ENCODE measurements around the gene CLSTN1.

CLSTN1 gene

GRCh38 chr1:9710037-9710436, 113.7 kb downstream of the CLSTN1 start:
- ChIA-PET CTCF (interaction anchor here (0.6 to 3.2 kb wide), 5 partner anchors 10 to 165 kb away, joined by 3 to 13 read pairs (median 4); no protein-coding TSS in a partner anchor), POLR2A (no interaction called here)
- no peak overlapping the region for H3K4me3 ChIP-seq (ENCODE audit: low read depth, low read length)
- no peak for DNase-seq (ENCODE audit: low read depth, low spot score)
- TF ChIP-seq CTCF (IDR thresholded peaks at IDR 0.05; ENCODE audit: insufficient read depth, low read length, missing control alignments): no peak

- H3K4me3 ChIP-seq (ENCODE audit: low read depth, low read length): no peak overlapping the region
- DNase-seq (ENCODE audit: low read depth, low spot score): no peak
- POLR2A ChIA-PET: no interaction called here
- CTCF ChIA-PET: no interaction called here
- TF ChIP-seq CTCF (IDR thresholded peaks at IDR 0.05; ENCODE audit: insufficient read depth, low read length, missing control alignments): no peak
These were observed 117.6 kb downstream of the CLSTN1 start for GRCh38 chr1:9706178-9706577.

GRCh38 chr1:9705337-9706093, 118.2 kb downstream of the CLSTN1 start:
- ChIA-PET POLR2A (no interaction called here), CTCF (interaction anchor here (3.4 to 4.0 kb wide), 2 partner anchors 10 to 79 kb away, joined by 10 to 14 read pairs; no protein-coding TSS in a partner anchor)
- TF ChIP-seq CTCF (IDR thresholded peaks at IDR 0.05; ENCODE audit: insufficient read depth, low read length, missing control alignments): no peak
- no peak for DNase-seq (ENCODE audit: low read depth, low spot score)
- H3K4me3 ChIP-seq (ENCODE audit: low read depth, low read length): no peak overlapping the region

GRCh38 chr1:9703681-9704080, 120.1 kb downstream of the CLSTN1 start:
- POLR2A ChIA-PET: no interaction called here
- H3K4me3 ChIP-seq (ENCODE audit: low read depth, low read length): no peak overlapping the region

GRCh38 chr1:9703165-9703509, 120.6 kb downstream of the CLSTN1 start:
- ChIA-PET CTCF (interaction anchor here (0.8 to 4.0 kb wide), 14 partner anchors 9 to 167 kb away, joined by 3 to 28 read pairs (median 8); no protein-coding TSS in a partner anchor), POLR2A (no interaction called here)
- TF ChIP-seq CTCF (IDR thresholded peaks at IDR 0.05; ENCODE audit: insufficient read depth, low read length, missing control alignments): no peak
- H3K4me3 ChIP-seq (ENCODE audit: low read depth, low read length): no peak overlapping the region
- no peak for DNase-seq (ENCODE audit: low read depth, low spot score)

More at GRCh38 chr1:9703681-9704080, 120.1 kb downstream of the CLSTN1 start:
- CTCF ChIA-PET: interaction anchor here (0.7 to 4.0 kb wide), 10 partner anchors 8 to 167 kb away, joined by 3 to 28 read pairs (median 10); no protein-coding TSS in a partner anchor
- no peak for DNase-seq (ENCODE audit: low read depth, low spot score)
- TF ChIP-seq CTCF (IDR thresholded peaks at IDR 0.05; ENCODE audit: insufficient read depth, low read length, missing control alignments): no peak

- CTCF ChIA-PET: interaction anchor here (1.0 to 4.0 kb wide), 10 partner anchors 9 to 171 kb away, joined by 3 to 28 read pairs (median 8); no protein-coding TSS in a partner anchor
- POLR2A ChIA-PET: interaction anchor here (1.0 kb wide), 1 partner anchor 8 kb away, joined by 3 read pairs; no protein-coding TSS in a partner anchor
- no peak for TF ChIP-seq CTCF (IDR thresholded peaks at IDR 0.05; ENCODE audit: insufficient read depth, low read length, missing control alignments)
- DNase-seq (ENCODE audit: low read depth, low spot score): no peak
- H3K4me3 ChIP-seq (ENCODE audit: low read depth, low read length): no peak overlapping the region
These were observed 122.1 kb downstream of the CLSTN1 start for GRCh38 chr1:9701665-9702064.
